ENCODE data around the gene SPOUT1.

SPOUT1 gene

DNA sequence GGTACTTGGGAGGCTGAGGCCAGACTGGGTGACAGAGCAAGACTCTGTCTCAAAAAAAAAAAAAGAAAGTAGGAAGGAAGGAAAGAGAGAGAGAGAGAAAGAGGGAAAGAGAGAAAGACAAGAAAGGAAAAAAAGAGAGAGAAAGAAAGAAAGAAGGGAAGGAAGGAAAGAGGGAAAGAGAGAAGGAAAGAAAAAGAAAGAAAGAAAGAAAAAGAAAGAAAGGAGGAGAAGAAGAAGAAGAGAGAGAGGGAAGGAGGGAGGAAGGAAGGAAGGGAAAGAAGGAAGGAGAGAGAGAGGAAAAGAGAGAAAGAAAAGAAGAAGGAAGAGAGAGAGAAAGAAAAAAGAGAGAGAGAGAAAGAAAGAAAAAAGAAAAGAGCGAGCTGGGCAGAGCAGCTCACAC is 54.8 kb downstream of the SPOUT1 start:
- H3K4me3 ChIP-seq (ENCODE audit: low read depth, low read length), result no peak overlapping the region
- TF ChIP-seq, protein P1, sequence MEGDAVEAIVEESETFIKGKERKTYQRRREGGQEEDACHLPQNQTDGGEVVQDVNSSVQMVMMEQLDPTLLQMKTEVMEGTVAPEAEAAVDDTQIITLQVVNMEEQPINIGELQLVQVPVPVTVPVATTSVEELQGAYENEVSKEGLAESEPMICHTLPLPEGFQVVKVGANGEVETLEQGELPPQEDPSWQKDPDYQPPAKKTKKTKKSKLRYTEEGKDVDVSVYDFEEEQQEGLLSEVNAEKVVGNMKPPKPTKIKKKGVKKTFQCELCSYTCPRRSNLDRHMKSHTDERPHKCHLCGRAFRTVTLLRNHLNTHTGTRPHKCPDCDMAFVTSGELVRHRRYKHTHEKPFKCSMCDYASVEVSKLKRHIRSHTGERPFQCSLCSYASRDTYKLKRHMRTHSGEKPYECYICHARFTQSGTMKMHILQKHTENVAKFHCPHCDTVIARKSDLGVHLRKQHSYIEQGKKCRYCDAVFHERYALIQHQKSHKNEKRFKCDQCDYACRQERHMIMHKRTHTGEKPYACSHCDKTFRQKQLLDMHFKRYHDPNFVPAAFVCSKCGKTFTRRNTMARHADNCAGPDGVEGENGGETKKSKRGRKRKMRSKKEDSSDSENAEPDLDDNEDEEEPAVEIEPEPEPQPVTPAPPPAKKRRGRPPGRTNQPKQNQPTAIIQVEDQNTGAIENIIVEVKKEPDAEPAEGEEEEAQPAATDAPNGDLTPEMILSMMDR (IDR thresholded peaks at IDR 0.05; ENCODE audit: borderline replicate concordance, insufficient read depth, low read depth, low read length), result no peak

DNA sequence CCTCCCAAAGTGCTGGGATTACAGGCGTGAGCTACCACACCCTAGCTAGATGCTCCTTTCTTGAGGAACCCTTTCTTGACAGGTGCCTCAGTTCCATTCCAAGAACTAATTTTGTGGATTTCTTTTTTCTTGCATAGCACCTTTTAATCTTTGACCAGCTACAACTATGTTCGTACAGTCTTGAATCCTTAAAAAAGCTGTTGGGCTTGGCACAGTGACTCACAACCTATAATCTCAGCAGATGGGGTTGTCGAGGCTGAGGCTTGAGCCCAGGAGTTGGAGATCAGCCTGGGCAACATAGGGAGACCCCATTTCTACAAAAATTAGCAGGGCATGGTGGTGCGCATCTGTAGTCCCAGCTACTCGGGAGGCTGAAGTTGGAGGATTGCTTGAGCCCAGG is 56.5 kb downstream of the SPOUT1 start:
- no peak overlapping the region for H3K4me3 ChIP-seq (ENCODE audit: low read depth, low read length)
- TF ChIP-seq, protein P1 (IDR thresholded peaks at IDR 0.05; ENCODE audit: borderline replicate concordance, insufficient read depth, low read depth, low read length), result no peak

DNA sequence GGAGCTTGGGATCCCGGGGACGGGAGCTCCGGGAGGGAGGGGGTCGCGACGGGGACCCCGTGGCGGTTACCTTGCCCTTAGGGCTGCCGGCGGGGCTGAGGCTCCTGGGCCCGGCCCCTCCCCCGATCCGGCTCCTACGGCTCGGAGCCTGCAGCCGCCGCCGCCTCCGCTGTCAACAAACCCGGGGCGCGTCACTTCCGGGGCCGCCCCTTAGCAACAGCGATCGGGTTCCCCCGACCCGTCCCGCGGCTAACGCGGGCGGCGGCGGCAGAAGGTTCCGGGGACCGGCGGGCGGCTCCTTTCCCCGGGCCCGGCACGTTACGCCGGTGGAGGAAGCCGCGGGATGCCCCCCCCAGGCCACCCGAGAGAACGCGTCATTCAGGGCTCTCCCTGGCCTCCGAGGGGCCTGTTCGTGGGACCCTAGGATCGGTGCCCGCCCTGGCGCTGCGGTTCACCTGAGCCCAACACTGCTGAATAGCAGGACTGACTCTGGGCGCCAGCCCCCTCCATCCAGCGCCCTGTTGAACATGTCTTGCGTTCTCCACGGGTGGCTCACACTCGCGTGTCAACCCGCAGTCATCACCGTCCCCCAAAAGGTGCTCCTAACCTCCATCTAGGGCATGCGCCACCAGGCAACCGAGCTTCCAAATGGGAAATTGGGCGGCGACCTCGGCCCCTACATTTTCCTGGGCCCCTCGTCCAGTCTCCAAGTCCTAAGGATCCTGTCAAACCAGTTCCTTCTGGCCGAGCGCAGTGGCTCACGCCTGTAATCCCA is 57.7 kb downstream of the SPOUT1 start, which contains the start of gene ZER1:
ZER1 (minus strand) TSS at position 183 of the 775 bp plus-strand sequence. CDS start 16,362 bp downstream, outside the sequence.
- TF ChIP-seq, protein P1 (IDR thresholded peaks at IDR 0.05; ENCODE audit: borderline replicate concordance, insufficient read depth, low read depth, low read length), result no peak
- H3K4me3 ChIP-seq (ENCODE audit: low read depth, low read length), result peak within 1 kb of the TSS; percentile 71

DNA sequence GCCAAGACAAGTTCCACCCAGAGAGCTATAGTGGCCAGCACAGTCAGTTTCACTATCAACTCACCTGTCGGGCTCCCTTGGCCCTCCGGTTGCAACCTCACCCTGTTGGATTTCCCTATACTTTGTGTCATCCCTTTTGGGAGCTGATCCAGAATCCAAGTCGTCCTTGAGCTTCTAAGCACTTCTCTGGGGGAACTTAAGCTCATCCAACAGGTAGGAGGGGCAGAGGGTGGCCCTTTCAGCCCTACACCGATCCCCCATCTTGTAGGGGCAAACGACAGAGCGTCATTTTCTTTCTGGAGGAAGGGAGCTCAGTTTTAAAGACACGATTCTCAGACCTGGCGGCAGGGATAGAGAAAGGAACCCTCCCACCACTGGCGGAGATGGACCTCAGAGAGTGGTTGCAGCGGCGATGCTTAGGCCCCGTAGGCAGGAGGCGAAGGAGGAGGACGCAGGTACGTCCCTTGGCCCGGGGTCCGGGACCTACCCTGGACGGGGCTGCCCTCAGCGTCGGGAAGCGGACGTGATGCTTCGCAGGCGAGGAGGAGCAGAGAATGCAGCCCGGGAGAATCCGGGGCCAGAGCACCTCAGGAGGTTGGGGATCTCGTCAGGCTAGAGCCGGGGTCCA is 58.4 kb downstream of the SPOUT1 start:
- TF ChIP-seq, protein P1 (IDR thresholded peaks at IDR 0.05; ENCODE audit: borderline replicate concordance, insufficient read depth, low read depth, low read length), result no peak
- peak overlapping the region; percentile 71 for H3K4me3 ChIP-seq (ENCODE audit: low read depth, low read length)

DNA sequence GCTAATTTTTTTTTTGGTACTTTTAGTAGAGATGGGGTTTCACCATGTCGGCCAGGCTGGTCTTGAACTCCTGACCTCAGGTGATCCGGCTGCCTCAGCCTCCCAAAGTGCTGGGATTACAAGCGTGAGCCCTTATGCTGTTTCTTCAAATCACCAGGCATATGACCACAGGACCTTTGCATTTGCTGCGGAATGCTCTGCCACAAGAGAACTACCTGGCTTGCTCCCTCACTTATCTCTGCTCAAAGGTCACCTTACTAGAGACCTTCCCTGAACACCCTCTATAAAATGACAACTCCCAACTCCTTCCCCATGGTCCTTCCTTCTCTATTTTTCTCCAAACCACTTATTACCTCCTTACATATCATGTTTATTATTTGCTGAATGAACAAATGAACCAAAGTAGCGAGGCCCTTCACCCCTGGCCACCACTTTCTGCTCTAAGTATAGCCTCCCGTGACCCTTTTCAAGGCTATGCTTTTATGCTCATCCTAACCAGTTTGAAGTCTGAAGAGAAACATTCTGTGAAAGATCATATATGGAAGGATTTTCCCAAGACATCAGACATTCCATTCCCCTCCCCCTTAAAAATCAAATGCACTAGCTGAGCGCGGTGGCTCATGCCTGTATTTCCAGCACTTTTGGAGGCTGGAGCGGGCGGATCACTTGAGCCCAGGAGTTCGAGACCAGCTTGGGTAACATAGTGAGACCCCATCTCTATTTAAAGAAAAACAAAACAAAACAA is 59.1 kb downstream of the SPOUT1 start:
- TF ChIP-seq, protein P1 (IDR thresholded peaks at IDR 0.05; ENCODE audit: borderline replicate concordance, insufficient read depth, low read depth, low read length), result no peak
- H3K4me3 ChIP-seq (ENCODE audit: low read depth, low read length), result peak overlapping the region; percentile 71

Data from GM12875 (cell line).